ENCODE results near the gene HAUS6.

DNA sequence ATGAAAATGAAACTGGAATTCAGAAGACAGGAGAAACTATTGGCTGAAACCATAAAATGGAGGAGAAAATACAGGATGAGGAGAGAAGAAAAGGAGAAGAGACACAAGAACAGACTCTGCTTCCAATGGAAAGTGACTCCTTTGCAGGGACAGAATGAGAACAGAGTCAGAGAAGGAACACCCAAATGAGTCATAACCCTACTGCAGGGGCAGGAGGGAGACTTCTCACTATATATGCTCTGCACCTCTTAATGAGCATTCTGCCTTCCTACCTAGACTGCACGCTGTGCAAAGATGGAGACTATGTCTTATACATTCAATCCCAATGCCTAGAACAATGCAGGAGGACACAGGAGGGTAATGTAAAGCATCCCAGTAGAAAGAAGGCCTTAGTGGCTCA lies 71.8 kb downstream of the HAUS6 start:
- TF ChIP-seq, protein P1, sequence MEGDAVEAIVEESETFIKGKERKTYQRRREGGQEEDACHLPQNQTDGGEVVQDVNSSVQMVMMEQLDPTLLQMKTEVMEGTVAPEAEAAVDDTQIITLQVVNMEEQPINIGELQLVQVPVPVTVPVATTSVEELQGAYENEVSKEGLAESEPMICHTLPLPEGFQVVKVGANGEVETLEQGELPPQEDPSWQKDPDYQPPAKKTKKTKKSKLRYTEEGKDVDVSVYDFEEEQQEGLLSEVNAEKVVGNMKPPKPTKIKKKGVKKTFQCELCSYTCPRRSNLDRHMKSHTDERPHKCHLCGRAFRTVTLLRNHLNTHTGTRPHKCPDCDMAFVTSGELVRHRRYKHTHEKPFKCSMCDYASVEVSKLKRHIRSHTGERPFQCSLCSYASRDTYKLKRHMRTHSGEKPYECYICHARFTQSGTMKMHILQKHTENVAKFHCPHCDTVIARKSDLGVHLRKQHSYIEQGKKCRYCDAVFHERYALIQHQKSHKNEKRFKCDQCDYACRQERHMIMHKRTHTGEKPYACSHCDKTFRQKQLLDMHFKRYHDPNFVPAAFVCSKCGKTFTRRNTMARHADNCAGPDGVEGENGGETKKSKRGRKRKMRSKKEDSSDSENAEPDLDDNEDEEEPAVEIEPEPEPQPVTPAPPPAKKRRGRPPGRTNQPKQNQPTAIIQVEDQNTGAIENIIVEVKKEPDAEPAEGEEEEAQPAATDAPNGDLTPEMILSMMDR (IDR thresholded peaks at IDR 0.05; ENCODE audit: low read depth, low read length, poor library complexity, severe bottlenecking): no peak
- TF ChIP-seq EZH2phosphoT487 (IDR thresholded peaks at IDR 0.05; ENCODE audit: borderline replicate concordance, low read length): no peak
